ENCODE results near the gene ARFRP1.
A peak's percentile ranks its signal among the peaks of the same experiment; 100 is the strongest.
"Not testable (repeated sequence)": the region's sequence is repeated elsewhere in the genome, so short reads cannot be mapped to it uniquely, and the experiment has no call there.

The ARFRP1 gene

DNA sequence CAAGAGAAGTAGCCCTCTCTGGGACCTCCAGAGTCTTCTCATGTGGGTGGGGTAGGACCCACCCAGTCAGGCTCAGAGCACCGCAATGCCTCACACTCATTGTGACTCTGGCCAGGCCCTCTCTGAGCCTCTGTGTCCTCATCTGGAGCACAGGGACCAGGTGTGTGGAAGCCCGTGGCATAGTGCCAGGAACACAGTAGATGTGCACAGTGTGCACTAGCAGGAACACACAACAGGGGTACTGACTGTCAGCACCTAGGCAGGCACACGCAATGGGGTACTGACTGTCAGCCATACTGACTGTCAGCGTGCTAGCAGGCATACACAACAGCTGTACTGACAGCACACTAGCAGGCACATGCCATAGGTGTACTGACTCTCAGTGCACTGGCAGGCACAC is 52.5 kb downstream of the ARFRP1 start:
- DNase-seq (ENCODE audit: low spot score) = no peak

DNA sequence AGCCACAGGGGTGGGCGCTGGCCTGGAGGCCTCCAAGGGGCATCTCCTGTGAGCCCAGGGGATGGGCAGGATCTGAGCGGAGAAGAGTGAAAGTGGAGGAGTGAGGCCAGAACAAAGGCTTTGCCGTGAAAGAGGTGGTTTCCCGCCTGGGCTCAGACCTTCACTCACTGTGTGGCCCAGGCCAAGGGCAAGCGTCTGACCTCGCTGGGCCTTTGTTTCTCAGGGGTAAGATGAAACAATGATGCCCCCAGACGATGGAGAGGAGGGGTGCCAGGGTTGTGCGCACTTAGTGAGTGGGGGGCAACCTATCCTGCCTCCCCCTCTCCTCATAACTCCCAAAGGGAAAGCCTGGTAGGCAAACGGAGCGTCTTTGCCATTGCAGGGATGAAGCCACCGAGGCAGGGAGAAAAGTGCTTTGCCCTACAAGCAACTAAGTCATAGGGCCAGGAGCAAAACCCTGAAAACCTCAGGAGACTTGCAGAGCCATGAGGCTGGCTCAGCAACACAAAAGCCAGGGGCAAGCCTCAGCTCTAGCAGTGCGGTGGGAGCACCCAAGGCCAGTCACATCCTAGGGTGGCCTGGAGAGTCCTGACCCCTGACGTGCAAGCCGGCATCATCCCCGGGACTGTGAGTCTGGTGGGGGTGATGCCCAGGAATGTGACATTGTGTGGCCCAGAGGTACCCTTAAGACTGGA is 53.7 kb downstream of the ARFRP1 start:
- DNase-seq (ENCODE audit: low spot score) = no peak

DNA sequence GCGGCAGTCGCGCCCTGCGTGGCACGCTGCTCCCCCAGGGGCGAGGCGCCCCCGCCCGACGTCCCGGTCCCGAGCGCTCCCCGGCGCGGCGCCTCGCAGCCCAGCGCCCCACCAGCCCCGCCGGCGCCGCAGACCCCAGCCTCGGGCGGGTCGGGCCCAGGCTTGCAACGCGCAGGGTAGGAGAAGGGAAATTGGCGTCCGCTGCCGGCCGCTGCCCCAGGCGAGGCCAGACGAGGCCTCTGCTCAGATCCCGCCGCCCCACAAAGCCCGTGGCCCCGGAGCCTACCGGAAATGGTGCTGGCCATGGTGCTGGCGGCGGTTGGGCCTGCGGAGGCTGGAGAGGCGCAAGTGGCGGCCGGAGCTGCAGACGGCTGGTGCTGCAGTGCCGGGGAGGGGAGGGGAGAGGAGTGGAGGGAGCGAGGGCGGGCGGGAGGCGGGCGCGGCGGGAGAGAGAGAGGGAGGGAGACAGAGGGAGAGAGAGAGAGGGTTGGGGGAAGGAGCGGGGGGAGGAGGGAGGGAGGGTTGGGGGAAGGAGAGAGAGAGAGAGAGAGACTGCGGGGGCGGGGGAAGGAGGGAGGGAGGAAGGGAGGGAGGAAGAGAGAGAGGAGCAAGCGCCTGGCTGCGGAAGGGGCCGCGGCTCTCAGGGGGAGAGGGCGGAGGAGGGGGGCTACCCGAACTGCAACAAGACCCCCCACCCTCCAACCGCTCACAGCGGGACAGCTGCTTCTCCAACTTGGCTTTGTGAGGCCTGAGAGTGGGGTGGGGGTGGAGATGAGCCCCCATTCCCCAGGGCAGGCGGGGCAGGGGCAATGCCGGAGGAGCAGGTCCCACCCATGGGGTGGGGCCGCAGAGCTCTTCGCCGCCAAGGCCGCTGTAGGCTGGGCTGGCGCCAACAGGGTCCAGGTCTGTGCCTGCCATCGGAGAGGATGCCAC is 54.5 kb downstream of the ARFRP1 start, which contains the start of gene STMN3:
Gene STMN3, minus strand, starts transcription at position 384 of the 933 bp plus-strand sequence. Its CDS starts 79 bp downstream, at position 305.
- DNase-seq (ENCODE audit: low spot score) = peak; percentile 91

DNA sequence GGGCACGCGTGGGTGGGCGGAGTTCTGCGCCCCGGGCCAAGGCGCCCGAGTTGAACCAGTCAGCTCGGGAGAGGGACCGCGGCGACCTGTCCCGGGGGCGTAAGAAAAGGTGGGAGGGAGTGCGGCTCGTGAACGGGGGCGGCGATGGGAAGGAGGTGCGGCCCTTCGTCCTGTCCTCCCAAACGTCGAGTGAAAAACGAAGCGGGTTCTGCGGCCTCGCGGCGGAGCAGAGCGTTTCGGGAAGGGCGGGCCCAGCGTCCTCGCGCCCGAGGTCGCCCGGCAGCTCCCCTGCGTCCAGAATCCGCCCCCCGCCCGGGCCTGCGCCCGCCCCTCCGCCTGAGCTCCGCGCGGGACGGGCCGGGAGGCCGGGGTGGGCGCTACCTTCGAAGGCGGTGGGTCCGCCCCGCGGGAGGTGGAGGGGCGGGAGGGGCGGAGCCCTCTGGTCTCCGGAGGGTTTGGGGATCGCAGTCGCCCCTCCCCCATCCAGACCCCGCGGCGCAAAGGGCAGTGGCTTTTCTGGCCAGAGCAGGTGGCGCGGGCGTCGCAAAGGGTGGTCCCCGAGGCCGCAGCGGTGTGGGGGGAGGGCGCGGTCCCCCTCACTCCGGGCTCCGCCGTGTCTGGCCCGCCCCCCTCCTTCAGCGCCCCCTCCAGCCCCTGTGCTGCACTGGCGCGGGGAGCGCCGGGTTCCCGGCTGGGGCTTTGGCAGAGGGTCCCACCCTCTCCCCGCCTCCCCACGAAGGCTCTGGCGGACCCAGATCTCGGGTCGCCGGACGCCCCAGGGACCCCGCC is 55.4 kb downstream of the ARFRP1 start:
- DNase-seq (ENCODE audit: low spot score) = no peak

DNA sequence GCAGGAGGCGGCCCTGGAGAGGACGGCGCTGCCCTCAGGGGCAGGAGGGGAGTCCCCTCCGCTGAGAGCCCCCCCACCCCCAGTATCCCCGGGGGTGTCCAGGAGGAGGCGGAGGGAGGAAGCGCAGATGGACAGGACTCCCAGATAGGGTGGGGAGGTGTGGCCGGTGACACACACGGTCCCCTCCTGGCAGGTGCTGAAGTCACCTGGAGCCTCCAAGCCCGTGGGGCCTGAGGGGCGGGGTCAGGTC is 55.9 kb downstream of the ARFRP1 start:
- no peak for DNase-seq (ENCODE audit: low spot score)

DNA sequence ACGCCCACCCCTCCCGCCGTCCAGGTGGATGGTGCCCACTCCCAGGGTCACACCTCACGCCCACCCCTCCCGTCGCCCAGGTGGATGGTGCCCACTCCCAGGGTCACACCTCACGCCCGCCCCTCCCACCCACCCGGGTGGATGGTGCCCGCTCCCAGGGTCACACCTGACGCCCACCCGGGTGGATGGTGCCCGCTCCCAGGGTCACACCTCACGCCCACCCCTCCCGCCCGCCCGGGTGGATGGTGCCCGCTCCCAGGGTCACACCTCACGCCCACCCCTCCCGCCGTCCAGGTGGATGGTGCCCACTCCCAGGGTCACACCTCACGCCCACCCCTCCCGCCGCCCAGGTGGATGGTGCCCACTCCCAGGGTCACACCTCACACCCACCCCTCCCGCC is 57.3 kb downstream of the ARFRP1 start:
- not testable (repeated sequence) for DNase-seq (ENCODE audit: low spot score)

DNA sequence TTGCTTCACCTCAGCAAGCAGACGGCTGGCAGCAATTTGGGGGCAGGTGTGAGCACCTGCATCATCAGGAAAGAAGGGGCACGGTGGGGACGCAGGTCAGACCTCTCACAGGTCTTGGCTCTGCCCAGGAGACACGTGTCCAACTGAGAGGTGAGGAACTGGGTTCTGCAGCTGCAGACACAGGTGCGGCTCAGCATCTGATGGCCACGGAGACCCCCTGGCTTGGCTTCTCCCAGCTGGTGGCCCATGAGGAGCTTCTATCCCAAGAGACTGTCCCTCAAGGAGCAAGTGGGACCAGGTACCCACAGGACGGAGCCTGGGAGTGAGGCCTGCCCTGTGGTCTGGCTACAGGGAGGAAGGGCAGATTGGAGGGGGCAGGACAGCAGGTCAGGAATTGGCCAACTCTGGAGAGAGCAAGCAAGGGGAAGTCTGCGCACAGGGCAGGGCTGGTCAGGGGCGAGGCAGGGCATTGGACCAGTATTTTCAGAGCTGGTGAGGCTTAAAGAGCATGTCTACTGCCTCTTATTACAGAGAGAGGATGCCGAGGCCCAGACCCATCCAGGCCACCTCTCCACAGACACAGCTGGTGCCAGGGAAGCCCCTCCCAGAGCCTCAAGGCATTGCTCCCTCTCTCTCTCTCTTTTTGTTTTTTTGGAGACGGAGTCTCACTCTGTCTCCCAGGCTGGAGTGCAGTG is 58.7 kb downstream of the ARFRP1 start:
- no peak for DNase-seq (ENCODE audit: low spot score)

All from cerebellar cortex (tissue), 1 donor.